ENCODE measurements around the gene PSMB8. TPM values are rescaled to one million over a fixed set of nuclear protein-coding genes. Genes with fewer than 3 reads are reported as not detected.

PSMB8 gene
- 23.8 TPM for total RNA-seq

DNA sequence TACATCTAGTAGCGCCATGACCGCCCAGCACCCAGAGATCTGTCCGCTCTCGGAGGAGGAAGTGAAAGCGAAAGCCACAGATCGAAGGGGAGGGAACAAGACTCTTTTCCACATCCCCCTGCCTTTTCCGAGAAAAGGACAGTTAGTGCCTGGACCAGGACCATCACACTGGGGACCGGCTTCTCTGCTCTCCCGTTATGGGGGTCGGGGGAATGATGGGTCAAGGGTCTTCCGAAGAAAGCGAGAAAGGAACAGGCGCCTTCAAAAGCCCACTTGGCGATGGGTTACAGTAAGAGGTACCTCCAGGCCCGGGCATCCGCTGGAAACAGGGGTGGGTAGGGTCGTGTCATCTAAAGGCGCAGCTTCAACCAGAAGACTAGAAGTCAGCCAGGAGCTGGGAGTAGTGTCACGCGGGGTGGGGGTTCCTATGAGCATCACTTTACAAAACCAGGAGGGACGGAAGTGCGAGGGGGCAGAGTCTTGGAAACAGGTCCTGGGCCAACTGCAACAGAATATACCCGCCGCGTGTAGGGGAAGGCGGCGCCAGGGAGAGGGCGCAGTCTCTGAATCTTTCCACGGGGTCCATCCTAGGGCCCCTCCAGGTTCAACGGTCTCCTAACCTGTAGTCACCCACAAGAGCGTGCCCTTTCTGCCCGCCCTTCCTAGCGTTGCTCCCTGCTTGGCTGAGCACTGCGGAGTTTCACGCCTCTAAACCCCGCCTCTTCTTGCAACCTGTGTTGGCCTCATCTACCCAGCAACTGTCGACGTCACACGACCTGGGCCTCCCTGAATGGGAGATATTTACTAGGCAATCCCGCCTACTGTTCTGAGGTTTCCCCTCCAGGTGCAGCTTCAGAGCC is at the start of gene PSMB8:
Gene PSMB8 (minus strand): TSS at position 69 of the 860 bp plus-strand sequence. CDS start 51 bp downstream, at position 18.

GRCh38 chr6:32853541-32854375 is 9.9 kb upstream of the PSMB8 start, which contains the start of the genes PSMB9 and TAP1:
Gene PSMB9 (plus strand): TSS chr6:32854192. CDS start chr6:32854230, 38 bp downstream.
Gene TAP1 (minus strand): TSS chr6:32853704. CDS start chr6:32853636, 68 bp downstream.

DNA sequence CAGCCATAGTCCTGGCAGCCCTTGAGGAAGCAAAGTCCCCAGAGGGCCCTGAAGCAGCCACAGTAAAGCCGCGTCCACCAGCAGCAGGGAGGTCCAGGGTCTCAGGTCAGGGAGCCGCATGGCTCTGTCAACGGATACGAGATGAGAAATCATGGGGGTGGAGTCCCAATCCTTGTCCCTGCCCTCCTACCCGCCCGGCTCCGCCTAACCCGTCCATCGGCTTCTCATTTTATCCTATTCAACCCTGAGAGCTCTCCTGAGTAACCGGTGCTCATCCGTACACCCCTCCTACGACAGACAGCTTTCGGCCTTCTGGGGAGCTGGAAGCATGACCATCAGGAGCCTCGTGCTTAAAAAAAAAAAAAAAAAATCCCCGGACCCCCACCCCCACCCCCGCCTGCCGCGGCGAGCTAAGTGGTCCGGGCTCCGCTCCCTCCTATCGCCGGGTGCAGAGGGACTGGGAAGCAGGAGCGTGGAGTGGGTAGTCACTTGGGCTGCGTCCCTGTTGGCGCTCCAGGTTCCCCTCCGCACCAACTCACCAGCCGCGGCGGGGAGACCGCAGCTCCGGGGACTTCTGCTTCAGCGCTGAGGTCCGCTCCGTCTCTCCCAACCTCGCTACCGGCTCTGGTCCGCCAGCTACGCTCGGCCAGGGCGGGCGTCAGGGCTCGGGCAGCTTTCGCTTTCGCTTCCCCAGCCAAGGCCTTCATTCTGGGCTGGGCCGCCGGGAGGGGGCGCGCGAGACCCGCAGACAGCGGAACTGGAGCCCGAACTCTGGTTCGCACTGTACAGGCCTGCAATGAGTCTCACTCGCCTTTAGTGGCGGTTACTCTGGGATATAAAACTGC is 5.5 kb downstream of the PSMB8 start, which contains the start of gene TAP2:
Gene TAP2 (minus strand): TSS at position 626 of the 845 bp plus-strand sequence. CDS start 506 bp downstream, at position 120.

DNA sequence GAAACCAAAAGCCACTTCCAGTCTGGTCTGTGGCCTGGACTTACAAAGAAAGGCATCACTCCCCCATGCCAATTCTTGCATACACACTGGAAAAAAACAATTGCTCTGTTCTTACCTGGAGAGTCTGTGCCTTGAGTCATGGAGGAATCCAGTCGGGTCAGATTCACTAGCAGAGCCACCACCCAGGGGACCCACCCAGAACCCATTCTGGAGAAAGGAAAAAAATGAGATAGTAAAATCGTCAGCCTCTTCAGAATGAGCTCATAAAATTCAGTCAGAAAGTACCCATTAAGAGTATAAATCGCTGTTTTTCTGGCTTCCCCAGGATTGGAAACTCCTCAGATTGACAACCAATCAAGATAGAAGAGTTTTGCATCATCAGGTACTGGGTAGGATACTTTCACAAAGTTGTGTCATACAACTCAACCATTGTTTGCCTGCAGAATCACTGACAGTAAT is 27.1 kb downstream of the PSMB8 start, which contains the start of gene HLA-DOB:
Gene HLA-DOB (minus strand): TSS at position 257 of the 459 bp plus-strand sequence. CDS start 51 bp downstream, at position 206.

Other genes with a start within 250 kb of the PSMB8 start
- gene HLA-DQA1, start 206.6 kb downstream of the PSMB8 start, total RNA-seq, result 4.4 TPM
- gene HLA-DQB1, start 177.4 kb downstream of the PSMB8 start, total RNA-seq, result 3.0 TPM
- gene HLA-DQA2, start 102.7 kb downstream of the PSMB8 start, total RNA-seq, result 1.3 TPM
- gene HLA-DQB2, start 80.5 kb downstream of the PSMB8 start, total RNA-seq, result not detected
- gene HLA-DOB, start 27.0 kb downstream of the PSMB8 start, total RNA-seq, result 0.88 TPM
- 36.3 TPM for gene TAP2, start 5.3 kb downstream of the PSMB8 start, total RNA-seq
- gene TAP1, start 9.7 kb upstream of the PSMB8 start, total RNA-seq, result 22.2 TPM
- 11.2 TPM for gene PSMB9, start 10.1 kb upstream of the PSMB8 start, total RNA-seq
- 60.2 TPM for gene HLA-DMB, start 97.0 kb upstream of the PSMB8 start, total RNA-seq
- 19.7 TPM for gene HLA-DMA, start 109.0 kb upstream of the PSMB8 start, total RNA-seq
- gene BRD2, start 124.5 kb upstream of the PSMB8 start, total RNA-seq, result 122 TPM
- gene HLA-DOA, start 165.5 kb upstream of the PSMB8 start, total RNA-seq, result 11.0 TPM
- gene HLA-DPA1, start 229.6 kb upstream of the PSMB8 start, total RNA-seq, result 36.2 TPM
- 26.6 TPM for gene HLA-DPB1, start 231.9 kb upstream of the PSMB8 start, total RNA-seq